NCI-H146 treated with DMSO at 0.1 percent for 48 hours (cell line): ENCODE data around the gene SAMD10.
"Not testable (repeated sequence)": the region's sequence is repeated elsewhere in the genome, so short reads cannot be mapped to it uniquely, and the experiment has no call there.

Experiments used
- DNase-seq: peaks from one replicate; lab custom pipeline; 2025; ENCODE audit not compliant: unreplicated experiment; lab: John Stamatoyannopoulos, UW

The SAMD10 gene

DNA sequence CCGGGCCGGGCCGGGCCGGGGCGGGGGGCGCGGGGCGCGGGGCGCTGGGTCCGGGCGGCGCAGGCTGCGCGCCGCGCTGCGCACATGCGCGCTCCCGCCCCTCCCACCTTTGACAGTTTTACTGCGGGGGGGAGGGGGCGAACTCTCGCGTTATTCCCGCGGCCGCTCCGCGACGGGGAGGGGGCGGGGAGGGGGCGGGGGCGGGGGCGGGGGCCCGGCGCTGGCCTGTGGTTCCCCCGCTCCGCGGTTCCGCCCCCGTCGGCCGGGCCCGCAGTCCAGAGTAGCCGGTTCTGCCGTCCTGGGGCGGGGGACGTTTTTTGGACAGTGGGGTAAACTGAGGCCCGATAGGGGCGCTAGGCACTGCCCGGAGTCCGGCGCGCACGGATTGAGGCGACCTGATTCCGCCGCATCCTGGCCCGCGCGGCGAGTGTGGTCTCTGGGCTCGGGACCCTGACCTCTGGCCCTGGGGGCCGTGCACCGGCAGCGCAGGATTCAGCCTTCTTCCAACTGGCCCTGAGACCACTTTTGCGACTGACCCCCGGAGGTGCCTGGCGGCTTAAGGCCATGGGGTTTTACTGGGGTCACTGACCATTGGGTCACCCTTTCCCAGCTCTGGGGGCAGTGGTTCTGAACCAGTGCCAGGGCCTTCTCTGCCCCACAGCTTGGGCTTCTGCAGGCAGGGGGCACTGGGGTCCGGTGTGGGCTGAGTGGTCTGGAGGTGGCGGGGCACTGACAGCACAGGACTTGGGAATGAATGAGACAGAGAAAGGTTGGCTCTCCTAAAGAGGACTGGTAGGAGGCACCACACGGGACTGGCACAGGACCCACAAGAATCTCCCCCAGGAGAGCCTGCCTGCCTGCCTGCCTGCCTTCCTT is 9.4 kb downstream of the SAMD10 start, which contains the start of gene ZNF512B:
Gene ZNF512B (minus strand): TSS at position 93 of the 876 bp plus-strand sequence. CDS start 1,980 bp downstream, outside the sequence.
- no peak for DNase-seq

DNA sequence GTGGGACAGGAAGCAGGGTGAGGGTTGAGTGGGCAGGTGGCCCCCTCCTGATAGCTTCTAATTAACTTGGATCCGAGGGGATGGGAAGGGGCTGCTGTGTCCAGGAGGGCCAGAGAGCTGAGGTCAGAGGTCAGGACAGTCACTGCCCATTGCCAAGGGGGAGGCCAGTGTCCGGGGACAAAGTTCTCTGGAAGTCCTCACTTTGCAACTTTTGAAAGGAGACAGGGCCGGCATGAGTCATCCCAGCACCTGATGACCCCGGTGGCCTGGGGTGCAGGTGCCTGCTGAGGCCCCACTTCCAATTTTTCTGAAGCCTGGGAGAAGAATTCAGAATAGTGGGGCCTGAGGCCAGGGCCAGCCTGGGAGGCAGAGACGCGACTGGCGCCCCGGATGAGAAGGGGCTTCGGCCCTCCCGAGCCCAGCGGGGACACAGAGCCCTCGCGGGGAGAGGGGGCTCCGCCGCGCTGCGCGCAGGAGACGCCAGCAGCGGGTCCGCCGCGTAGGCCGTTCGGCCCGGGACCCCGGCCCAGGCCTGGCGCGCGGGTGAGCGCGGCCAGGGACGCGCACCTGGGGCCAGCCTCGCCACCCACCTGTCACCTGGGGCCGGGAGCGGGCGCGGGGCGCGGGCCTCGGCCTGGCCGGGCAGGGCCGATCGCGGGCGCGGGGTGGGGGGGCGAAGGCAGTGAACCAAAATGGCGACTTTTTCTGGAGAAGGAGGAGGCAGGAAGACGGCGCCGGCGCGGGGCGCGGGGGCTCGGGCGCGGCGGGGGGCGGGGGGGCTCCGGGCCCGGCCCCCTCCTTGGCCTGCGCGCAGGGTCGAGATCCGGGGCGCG is 10.3 kb downstream of the SAMD10 start:
- DNase-seq = no peak

- DNase-seq = no peak
Measured at GRCh38 chr20:63968136-63968927, 11.1 kb downstream of the SAMD10 start.

DNA sequence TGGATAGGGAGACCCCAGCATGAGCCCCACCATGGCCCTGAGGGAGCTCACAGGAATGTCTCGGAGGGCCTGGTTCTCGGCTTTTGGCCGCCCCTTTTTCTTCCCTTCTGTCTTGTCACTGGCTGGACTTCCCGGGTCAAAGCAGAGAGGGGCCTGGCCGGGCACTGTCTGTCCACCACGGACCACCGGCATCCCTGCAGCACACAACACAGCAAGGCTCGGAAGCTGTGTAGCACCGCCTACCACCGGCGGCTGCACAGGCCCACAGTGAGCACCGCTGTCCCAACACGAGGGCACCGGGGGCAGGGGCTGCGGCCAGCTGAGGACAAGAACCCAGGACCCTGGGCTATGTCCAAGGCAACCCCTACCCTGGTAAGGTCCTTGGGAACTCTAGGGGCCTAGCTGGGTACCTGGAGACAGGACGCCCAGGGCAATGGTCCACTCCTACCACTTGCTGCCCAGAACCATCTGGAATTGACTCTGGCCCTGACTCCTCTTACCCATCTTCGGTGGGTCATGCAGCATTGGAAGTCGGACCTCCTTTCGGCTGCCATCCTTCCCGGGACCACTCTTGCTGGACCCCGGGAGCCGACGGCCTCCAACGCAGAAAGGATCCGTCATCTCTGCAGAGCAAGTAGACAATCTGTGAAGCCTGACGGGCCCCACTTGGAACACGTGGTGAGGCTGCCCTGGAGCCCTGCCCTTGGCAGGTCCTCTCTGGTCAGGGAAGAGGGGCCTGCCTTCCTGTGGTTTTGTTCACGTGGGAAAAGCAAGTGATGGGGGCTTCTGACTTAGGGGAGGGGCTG is 11.9 kb downstream of the SAMD10 start:
- DNase-seq = no peak

DNA sequence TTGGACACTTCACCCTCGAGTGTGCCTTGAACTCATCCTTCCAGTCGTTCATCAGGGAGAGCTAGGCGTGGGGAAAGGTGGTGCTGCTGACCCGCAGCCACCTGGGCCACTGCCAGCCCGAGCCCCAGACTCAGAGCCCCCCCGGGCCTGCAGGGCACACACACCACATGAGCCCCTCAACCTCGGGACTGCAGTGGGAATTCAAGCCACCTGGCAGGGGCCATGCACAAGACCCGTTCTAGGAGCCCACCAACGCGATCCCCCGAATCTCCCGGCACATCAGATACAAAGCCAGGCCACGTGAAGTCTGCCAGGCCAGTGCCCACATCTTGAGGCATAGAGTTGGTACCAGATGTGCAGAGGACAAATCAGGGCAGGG is 12.5 kb downstream of the SAMD10 start:
- DNase-seq = no peak

- no peak for DNase-seq
Measured at GRCh38 chr20:63966172-63966943, 13.1 kb downstream of the SAMD10 start.

DNA sequence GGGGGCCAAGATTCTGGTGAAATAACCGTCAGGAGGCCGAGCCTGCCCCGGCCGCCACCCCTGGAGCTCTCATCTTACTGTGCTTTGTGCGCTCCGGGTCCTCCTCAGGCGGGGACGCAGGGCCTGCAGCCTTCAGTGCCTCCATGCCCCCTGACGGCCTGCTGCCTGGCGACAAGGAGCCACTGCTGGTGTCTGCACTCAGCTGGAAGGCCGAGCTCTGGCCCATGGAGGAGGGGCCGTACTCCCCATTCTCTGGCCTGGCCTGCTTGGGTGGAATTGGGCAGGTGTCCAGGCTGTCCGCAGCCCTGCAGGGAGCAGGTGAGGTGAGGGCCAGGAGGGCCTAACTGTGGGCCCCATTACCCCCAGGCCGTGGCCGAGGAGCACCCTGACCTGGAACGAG is 15.0 kb downstream of the SAMD10 start:
- no peak for DNase-seq

DNA sequence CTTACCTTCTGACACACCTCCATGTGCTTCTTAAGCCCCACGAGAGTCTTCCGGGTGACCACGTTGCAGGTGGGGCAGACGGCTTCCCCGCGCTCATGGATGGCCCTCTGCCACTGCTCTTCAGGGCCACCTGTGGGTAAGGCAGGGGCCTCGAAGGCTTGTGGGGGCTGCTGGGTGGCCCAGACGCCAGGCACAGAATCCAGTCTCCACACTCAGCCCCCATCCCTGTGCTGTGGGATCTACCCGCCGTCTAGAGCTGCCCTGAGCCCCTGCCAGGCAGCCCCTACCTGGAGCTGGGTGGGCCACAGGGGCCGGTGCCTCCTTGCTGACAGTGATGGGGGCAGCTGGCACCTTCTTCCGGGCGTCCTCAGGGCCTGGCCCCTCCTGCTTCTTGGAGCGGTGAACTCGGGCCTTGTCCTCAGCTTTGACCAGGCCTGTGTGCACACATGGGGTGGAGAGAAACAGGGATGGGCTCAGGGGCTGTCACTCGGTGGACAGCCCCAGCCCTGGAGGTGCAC is 15.6 kb downstream of the SAMD10 start:
- no peak for DNase-seq

DNA sequence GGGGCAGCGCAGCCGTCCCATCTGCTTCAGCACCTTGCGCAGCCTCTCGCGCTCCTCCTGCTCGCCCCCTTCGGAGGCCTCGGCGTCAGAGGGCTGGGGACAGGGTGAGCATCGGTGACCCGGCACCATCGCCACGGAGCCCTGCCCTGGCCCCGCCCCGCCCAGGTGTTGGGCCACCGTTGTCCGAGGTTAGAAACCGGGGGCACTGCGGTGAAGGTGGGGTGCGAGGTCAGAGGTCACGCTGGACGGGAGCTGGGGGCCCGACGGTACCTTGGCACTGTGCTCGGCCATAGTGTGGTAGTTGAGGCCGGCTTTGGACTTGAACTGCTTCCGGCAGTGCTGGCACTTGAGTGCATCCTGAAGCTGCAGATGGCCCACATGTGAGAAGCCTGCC is 16.1 kb downstream of the SAMD10 start:
- DNase-seq = no peak

GRCh38 chr20:63962426-63963347 is 16.8 kb downstream of the SAMD10 start:
- no peak for DNase-seq

- DNase-seq = no peak
Measured at GRCh38 chr20:63961664-63962425, 17.6 kb downstream of the SAMD10 start.

GRCh38 chr20:63960654-63961621 is 18.5 kb downstream of the SAMD10 start:
- DNase-seq = not testable (repeated sequence)

GRCh38 chr20:63959699-63960075 is 19.8 kb downstream of the SAMD10 start:
- no peak for DNase-seq

- DNase-seq = no peak
Measured at GRCh38 chr20:63958964-63959698, 20.3 kb downstream of the SAMD10 start.

GRCh38 chr20:63958471-63958870 is 21.0 kb downstream of the SAMD10 start:
- DNase-seq = no peak
